ENCODE data around the gene CENPP. TPM values are rescaled to one million over a fixed set of nuclear protein-coding genes. Genes with fewer than 3 reads are reported as not detected.
A peak's percentile ranks its signal among the peaks of the same experiment; 100 is the strongest.

The CENPP gene
- total RNA-seq, 2 donors from 2014 or later = 1.1 to 1.2 TPM

DNA sequence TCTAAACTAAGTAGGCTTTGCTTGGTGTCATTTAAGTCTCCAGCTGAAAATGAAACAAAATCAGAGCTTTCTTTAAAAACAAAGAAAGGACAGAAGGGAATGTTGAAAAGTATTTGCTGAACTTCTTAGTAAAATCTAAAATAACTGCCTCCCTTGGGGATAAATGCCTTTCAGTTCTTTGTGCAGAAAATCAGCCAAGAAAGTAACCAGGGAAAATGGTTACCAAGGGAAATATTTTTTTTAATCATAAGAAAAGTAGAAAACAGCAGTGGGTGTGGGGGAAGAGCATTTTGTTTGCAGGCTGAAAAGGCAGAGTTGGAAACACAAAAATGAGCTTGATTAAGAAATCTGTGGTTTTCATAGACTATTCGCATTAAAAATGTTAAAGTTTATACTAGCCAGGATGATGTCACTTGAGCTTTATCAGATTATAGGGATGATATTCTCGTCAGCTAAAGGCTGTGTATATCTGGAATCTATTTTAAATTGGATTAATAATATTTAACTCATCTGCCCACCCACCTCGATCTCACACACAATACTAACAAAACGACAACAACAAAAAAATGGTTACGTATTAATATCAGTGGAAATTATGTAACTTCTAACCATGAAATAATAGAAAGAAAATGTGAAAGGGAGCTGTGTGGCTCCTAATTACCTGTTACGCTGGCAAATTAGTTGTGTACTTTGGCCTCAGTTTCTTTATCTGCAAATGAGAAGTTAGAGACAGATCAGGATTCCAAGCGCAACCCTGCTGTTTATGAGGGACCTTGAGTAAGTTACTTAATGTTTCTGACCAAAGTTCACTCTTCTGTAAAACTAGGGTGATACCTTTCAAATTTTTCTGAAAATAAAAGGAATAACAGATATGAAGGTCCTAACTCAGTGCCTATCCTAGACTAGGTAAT is 210.4 kb downstream of the CENPP start, which contains the start of gene ECM2:
ECM2 (minus strand) TSS at position 51 of the 911 bp plus-strand sequence. CDS start 13,124 bp downstream, outside the sequence.
- H3K4me1 ChIP-seq = peaks cover 0 to 12% of the 10 kb centered on the region in 2 donors
- H3K4me3 ChIP-seq = peak within 1 kb of the TSS; percentile 18 to 32
- DNase-seq (ENCODE audit: low spot score) = no peak
- H3K9me3 ChIP-seq = peaks cover 0 to 12% of the 10 kb centered on the region in 2 donors
- H3K27ac ChIP-seq = peak within 1 kb of the TSS; percentile 57 to 65
- H3K27me3 ChIP-seq = no peaks in the 10 kb centered on the region
- H3K36me3 ChIP-seq = no peaks in the 10 kb centered on the region
- no peak for TF ChIP-seq CTCF (IDR thresholded peaks at IDR 0.05)

DNA sequence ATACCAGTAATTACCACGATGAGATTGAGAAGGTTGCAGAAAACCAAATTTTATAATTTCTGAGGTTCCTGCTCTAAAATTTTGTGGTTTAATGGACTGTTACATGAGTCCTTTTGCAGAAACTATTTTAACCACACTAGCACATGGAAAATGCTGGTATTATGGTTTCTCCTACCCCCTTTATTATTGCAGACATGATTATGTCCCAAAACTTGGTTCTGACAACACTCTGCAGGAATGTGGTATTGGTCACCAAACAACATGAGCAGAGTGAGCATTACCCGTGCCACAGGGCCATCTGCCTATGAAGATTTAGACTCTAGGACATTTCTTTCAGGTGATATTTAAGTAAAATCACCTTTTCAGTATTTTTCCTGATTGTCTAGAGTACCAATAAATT is 212.8 kb downstream of the CENPP start:
- Histone ChIP-seq H3K9me3 (peaks cover 0 to 7% of the 10 kb centered on the region in 2 donors), H3K4me3 (no peak overlapping the region), H3K4me1 (peaks cover 0 to 12% of the 10 kb centered on the region in 2 donors), H3K27ac (no peak overlapping the region), H3K36me3 (no peaks in the 10 kb centered on the region), H3K27me3 (no peaks in the 10 kb centered on the region)
- no peak for TF ChIP-seq CTCF (IDR thresholded peaks at IDR 0.05)
- DNase-seq (ENCODE audit: low spot score) = no peak

- H3K27ac ChIP-seq = no peak overlapping the region
- DNase-seq (ENCODE audit: low spot score) = no peak
- H3K4me3 ChIP-seq = no peak overlapping the region
- TF ChIP-seq CTCF (IDR thresholded peaks at IDR 0.05) = no peak
- peaks cover 0 to 7% of the 10 kb centered on the region in 2 donors for H3K9me3 ChIP-seq
- H3K27me3 ChIP-seq = no peaks in the 10 kb centered on the region
- no peaks in the 10 kb centered on the region for H3K4me1 ChIP-seq
- no peaks in the 10 kb centered on the region for H3K36me3 ChIP-seq
Measured at GRCh38 chr9:92543972-92544371, 218.2 kb downstream of the CENPP start.

DNA sequence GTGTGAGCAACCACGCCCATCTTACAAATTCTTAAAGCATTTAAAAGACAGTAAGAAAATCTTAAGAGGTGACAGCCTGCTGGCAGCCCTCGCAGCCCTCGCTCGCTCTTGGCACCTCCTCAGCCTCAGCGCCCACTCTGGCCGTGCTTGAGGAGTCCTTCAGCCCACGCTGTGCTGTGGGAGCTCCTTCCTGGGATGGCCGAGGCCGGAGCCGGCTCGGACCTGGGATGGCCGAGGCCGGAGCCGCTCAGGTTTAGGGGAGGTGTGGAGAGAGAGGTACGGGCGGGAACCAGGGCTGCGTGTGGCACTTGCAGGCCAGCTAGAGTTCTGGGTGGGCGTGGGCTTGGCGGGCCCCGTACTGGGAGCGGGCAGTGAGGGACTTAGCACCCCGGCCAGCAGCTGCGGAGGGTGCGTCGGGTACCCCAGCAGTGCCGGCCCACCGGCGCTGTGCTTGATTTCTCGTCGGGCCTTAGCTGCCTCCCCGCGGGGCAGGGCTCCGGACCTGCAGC is 219.3 kb downstream of the CENPP start:
- Histone ChIP-seq H3K36me3 (no peaks in the 10 kb centered on the region), H3K4me1 (no peaks in the 10 kb centered on the region), H3K4me3 (no peak overlapping the region), H3K9me3 (peaks cover 0 to 7% of the 10 kb centered on the region in 2 donors), H3K27me3 (no peaks in the 10 kb centered on the region), H3K27ac (no peak overlapping the region)
- no peak for TF ChIP-seq CTCF (IDR thresholded peaks at IDR 0.05)
- no peak for DNase-seq (ENCODE audit: low spot score)

DNA sequence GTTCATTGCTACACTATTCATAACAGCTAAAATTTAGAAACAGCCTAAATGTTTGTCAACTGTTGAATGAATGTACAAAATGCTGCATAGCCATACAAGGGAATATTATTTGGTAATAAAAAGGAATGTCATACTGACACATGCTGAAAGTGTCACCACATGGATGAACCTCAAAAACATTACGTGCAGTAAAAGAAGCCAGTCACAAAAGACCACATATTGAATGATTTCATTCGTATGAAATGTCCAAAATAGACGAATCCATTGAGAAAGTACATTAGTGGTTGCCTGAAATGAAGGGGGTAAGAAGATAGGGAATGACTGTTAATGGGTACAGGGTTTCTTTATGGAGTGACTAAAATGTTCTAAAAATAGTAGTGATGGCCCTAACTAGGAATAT is 221.6 kb downstream of the CENPP start:
- Histone ChIP-seq H3K9me3 (peaks cover 0 to 7% of the 10 kb centered on the region in 2 donors), H3K27me3 (no peaks in the 10 kb centered on the region), H3K4me1 (no peaks in the 10 kb centered on the region), H3K4me3 (no peak overlapping the region), H3K27ac (no peak overlapping the region), H3K36me3 (no peaks in the 10 kb centered on the region)
- TF ChIP-seq CTCF (IDR thresholded peaks at IDR 0.05) = no peak
- no peak for DNase-seq (ENCODE audit: low spot score)

Data from right atrium auricular region (tissue), 2 donors.